HUES48 (cell line): Measurements from ENCODE around the gene RPRD1B.

Experiments used
- H3K27ac ChIP-seq: one replicate; pipeline ENCODE4 v1.7.0; 2013; ENCODE audit warnings: low read depth, low read length, inconsistent platforms
- H3K27me3 ChIP-seq: 2 replicates; pipeline ENCODE4 v1.6.1; 2013; ENCODE audit warnings: mild to moderate bottlenecking, low read length; ENCODE audit not compliant: control insufficient read depth, insufficient read depth
- H3K36me3 ChIP-seq: 2 replicates; pipeline ENCODE4 v1.6.1; 2013; ENCODE audit warnings: low read length; ENCODE audit not compliant: control insufficient read depth, insufficient read depth
- H3K4me1 ChIP-seq: 2 replicates; pipeline ENCODE4 v1.6.1; 2013; ENCODE audit warnings: mild to moderate bottlenecking, low read length; ENCODE audit not compliant: control insufficient read depth, insufficient read depth
- H3K4me3 ChIP-seq: 2 replicates; pipeline ENCODE4 v1.5.1; 2013; ENCODE audit warnings: mild to moderate bottlenecking, low read depth, low read length
- H3K9ac ChIP-seq: 2 replicates; pipeline ENCODE4 v1.6.1; 2013; ENCODE audit warnings: mild to moderate bottlenecking, low read depth, low read length, moderate library complexity
- H3K9me3 ChIP-seq: 2 replicates; pipeline ENCODE4 v1.6.1; 2013; ENCODE audit warnings: low read length; ENCODE audit not compliant: control insufficient read depth, insufficient read depth

Gene RPRD1B

GRCh38 chr20:38139977-38140753 is 106.6 kb downstream of the RPRD1B start:
- no peaks in the 10 kb centered on the region for H3K27me3 ChIP-seq
- no peak overlapping the region for H3K4me3 ChIP-seq
- no peak overlapping the region for H3K9ac ChIP-seq
- no peaks in the 10 kb centered on the region for H3K9me3 ChIP-seq
- H3K36me3 ChIP-seq: no peaks in the 10 kb centered on the region
- no peaks in the 10 kb centered on the region for H3K4me1 ChIP-seq
- no peak overlapping the region for H3K27ac ChIP-seq

- H3K9me3 ChIP-seq: no peaks in the 10 kb centered on the region
- H3K36me3 ChIP-seq: no peaks in the 10 kb centered on the region
- H3K9ac ChIP-seq: no peak overlapping the region
- H3K4me1 ChIP-seq: no peaks in the 10 kb centered on the region
- H3K27ac ChIP-seq: no peak overlapping the region
- H3K4me3 ChIP-seq: no peak overlapping the region
- H3K27me3 ChIP-seq: no peaks in the 10 kb centered on the region
These were observed 107.8 kb downstream of the RPRD1B start for GRCh38 chr20:38141204-38141888.
